8988T (cell line): ENCODE measurements around the gene OPA1.

ENCODE experiments used
- DNase-seq: peaks from one replicate; pipeline ENCODE4 v3.0.0; 2011

Gene OPA1

DNA sequence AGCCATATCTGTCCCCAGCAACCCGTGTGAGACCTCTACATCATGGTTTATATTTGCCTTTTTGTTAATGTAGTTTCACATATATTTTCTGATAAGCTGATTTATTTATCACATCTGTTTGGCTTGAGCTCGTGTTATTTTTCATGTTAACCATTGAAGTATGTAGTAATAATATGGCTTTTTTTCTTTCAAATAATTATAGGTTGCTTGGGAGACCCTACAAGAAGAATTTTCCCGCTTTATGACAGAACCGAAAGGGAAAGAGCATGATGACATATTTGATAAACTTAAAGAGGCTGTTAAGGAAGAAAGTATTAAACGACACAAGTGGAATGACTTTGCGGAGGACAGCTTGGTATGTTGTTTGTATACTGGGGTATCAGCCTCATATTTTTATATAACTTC, 63.9 kb downstream of the OPA1 start:
- DNase-seq, result no peak

- DNase-seq, result no peak
Observed at GRCh38 chr3:193660171-193660570, 67.2 kb downstream of the OPA1 start.

GRCh38 chr3:193660698-193661411, 67.8 kb downstream of the OPA1 start:
- no peak for DNase-seq

GRCh38 chr3:193662757-193663322, 69.8 kb downstream of the OPA1 start:
- no peak for DNase-seq

DNA sequence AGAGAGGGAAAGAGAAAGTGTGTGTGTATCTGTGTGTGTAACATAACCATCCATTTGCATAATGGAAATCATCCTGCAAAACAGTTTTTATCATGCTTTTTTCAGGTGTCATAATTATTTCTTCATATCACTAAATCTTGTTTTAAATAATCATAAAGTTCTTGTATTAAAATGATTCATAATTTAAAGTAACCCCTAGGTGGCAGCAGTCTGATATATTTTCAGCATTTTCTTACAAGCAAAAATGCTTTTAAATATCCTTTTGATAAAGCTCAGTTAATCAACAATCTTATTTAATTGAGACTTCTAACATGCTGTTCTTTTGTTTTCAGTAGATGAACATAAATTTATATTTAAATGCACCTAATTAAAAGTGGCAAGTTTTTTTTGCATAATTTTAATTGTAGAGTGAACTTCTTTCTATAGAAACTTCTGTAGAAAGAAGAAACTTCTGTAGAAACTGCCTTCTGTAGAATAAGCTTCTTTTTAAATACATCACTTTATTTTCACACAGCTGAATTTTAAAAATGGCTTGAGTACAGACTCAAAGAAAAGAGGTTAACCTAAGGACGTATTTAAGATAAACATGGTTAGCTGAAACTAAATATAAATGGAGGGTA, 72.5 kb downstream of the OPA1 start:
- no peak for DNase-seq

DNA sequence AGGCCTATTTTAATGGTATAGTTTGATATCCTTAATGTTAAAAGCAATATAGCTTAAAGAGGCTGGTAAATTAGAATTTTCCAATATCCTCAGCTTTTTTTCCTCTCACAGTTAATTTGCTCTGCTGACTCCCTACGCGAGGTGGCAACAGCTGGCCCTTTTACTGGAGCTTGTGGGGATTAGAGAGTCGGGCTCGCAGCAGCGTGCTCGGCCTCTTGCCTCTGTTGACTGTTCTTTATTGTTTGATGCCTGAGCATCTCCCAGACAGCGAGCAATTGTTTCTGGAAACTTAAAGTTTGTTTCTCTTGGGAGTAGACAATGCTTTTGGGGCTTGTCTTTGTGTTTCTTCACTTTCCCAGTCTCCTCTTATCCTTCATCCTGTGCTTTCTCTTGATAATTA, 80.8 kb downstream of the OPA1 start:
- DNase-seq, result no peak

DNA sequence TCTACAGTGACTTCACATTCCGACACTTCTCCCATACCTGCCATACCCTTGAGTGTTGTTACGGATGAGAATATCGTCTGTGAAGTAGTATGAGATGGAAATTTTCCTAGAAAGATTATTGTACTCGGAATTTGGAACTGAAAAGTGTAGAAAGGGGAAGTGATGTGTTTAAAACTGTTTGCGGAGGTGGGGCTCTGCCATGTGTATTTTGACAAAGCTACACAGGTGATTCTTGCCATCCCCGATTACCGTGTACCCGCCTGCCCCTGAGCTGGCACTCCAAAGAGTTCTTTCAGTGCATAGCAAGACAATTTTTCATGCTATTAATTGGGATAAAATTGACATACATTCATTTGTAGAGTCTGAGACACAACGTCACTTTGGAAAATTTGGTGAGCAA, 81.7 kb downstream of the OPA1 start:
- no peak for DNase-seq

DNA sequence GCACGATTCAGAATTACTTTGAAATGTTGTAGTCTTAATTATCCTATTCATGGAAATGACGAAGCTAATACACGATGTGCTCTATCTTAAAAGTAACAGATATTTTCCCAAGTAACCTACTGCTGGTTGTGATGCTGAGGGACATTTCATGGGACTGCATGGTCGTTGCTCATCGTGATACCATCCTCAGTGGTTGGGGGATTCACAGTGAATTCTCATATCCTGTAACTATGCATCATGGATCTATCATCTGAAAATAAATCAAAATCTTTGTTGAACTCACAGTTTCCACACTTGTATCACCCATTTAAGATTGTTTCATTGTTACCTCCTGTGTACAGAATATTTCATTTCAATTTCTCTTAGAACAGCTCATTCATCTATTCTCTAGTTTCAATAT, 84.7 kb downstream of the OPA1 start:
- no peak for DNase-seq

DNA sequence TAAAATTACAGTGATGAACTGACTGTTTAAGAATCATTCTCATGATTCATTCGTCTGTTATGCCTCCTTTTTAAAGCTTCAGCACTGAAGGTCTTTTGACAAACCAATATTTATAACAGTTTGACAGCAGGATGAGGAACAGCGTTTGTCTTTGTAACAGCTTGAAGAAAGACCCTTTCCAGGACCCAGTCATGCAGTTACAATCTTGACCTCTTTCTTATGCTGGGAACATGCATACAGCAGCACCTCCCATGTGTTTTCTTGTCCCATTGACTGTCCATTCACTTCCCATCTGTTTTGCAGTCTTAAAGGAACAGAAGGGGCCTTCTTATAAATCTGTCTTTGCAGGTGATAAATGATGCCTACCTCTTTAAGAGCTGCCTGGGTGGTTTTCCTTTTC, 87.2 kb downstream of the OPA1 start:
- no peak for DNase-seq

GRCh38 chr3:193681631-193682030, 88.6 kb downstream of the OPA1 start:
- DNase-seq, result no peak

DNA sequence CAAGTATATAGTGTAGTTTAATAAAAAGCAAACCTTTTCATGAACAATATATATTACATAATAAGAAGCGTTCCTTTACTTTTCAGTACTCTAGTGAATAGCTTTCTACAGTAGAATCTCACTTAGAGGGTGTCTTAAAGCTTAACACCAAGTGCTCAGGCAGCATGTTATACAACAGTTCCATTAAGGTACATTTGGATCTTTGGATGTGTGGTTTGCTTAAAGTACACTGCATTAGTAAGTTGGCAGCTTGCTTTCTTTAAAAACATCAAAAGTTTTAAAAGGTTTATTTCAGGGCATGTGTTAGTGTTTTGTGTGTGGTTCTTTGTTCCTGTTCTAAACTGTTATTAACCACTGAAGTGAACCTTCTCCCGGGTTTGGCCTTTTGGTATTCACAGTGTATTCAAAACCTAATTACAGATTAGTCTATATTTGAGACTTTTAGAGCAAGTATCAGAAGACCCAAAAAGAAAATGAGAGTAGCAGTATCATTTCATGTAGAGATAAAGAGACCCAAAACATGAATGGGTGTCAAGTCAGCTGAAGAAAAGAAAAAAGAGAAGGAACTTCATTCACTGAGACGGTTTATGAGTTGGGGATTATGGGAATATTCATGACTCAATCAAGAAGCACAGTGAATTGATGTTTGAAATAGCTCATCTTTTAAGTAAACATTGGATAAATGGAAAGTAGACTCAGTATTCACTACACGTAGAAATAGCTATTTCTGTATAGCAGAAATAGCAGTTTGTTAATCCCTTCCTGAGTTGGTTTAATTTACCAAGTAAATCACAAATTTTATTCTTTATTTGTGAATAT, 93.9 kb downstream of the OPA1 start:
- DNase-seq, result no peak

GRCh38 chr3:193688834-193689714, 96.1 kb downstream of the OPA1 start:
- no peak for DNase-seq

GRCh38 chr3:193693774-193694173, 100.8 kb downstream of the OPA1 start:
- DNase-seq, result no peak

GRCh38 chr3:193701953-193702635, 109.1 kb downstream of the OPA1 start:
- no peak for DNase-seq

GRCh38 chr3:193702967-193703366, 110.0 kb downstream of the OPA1 start:
- no peak for DNase-seq

- no peak for DNase-seq
Observed at GRCh38 chr3:193704431-193704830, 111.4 kb downstream of the OPA1 start.

- no peak for DNase-seq
Observed at GRCh38 chr3:193708270-193708669, 115.3 kb downstream of the OPA1 start.

DNA sequence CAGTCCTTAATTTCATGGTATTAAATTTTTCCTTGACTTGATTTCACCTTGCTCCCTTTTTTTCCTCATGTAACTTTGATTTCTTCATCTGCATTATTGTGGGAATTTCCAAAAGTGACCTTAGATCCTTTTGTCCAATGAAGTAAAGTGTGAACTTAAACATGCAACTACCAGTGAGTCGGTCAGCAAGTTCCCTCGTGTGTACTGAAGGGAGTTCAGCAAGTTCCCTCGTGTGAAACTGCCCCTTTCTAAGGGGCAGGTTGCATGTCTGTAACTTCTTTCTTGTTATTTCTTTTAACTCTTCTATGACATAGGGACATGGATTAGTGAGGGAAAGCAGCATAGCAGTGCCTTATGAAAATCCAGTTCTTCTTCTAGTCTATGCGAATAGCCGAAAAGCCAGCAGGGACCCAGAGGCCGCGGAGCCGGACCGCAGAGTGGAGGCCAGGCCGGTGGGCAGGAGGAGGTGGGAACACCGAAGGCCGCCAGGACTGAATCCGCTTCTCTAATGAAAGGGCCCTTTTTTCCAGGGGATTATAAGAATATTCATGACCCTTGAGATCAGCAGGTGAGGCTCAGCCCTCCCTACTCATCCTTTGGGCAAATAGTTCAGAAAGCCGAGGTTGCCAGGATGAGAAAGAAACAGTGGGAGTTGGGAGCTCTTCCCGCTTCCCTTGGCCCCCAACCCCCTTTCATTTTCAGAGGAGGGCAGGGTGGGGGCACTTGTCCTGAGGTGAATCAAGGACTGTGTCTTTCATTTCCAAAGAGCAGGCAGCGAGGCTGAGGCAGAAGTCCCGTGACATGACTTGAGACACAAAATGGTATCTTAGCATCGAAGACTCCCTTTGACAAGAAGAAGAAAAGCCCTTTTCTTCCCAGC, 117.5 kb downstream of the OPA1 start:
- no peak for DNase-seq

GRCh38 chr3:193711166-193711485, 118.1 kb downstream of the OPA1 start:
- no peak for DNase-seq

- DNase-seq, result no peak
Observed at GRCh38 chr3:193711523-193711963, 118.5 kb downstream of the OPA1 start.

- no peak for DNase-seq
Observed at GRCh38 chr3:193711964-193712598, 119.1 kb downstream of the OPA1 start.
